GM23248 (cell line): ENCODE results near the gene RIMS1.

Experiments
- EZH2 ChIP-seq: fragments of 200-600 bp; sonication (generic); IDR thresholded peaks from 2 replicates; pipeline ENCODE4 v1.6.1; 2018; ENCODE audit warnings: antibody characterized with exemption, mild to moderate bottlenecking; ENCODE audit not compliant: insufficient read depth, poor library complexity, severe bottlenecking
- EZH2phosphoT487 ChIP-seq: fragments of 200-600 bp; sonication (generic); IDR thresholded peaks from 2 replicates; pipeline ENCODE4 v1.6.1; 2018; ENCODE audit warnings: antibody characterized with exemption, moderate library complexity, mild to moderate bottlenecking, low read depth; ENCODE audit not compliant: insufficient read depth

DNA sequence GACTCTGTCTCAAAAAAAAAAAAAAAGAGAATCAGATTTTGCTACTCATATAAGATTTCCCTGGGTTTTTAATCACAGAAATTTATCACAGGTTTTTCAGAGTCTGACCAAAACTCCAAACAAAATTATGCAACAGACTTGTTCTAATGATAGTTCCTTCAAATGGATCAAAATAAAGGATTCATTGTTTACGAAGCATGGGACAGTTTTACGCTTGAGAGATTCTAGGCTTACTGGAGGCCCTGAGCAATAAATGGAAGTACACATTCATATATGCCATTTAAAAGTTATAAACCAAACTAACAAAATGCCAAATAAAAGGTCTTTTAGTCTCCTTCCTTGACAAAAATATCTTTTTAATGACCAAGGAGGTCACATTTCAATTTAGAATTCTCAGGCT, 490.4 kb downstream of the RIMS1 start:
- TF ChIP-seq EZH2phosphoT487 (no peak), EZH2 (no peak)
